GM12878 (cell line): Measurements from ENCODE around the gene POLE4.

Experiments used
- FOXK2 ChIP-seq: fragments of 450-650 bp; IDR thresholded peaks from 2 replicates; pipeline ENCODE4 v1.6.1; 2017; ENCODE audit warnings: mild to moderate bottlenecking, moderate library complexity
- MTA3 ChIP-seq: IDR thresholded peaks from 2 replicates; pipeline ENCODE4 v1.6.1; 2012; ENCODE audit warnings: low read length, inconsistent platforms, borderline replicate concordance
- POLR2A ChIP-seq: IDR thresholded peaks from 2 replicates; pipeline ENCODE4 v1.6.1; 2011; ENCODE audit warnings: low read depth, mild to moderate bottlenecking, low read length
- POLR2AphosphoS5 ChIP-seq: IDR thresholded peaks from 2 replicates; pipeline ENCODE4 v1.6.1; 2011; ENCODE audit warnings: mild to moderate bottlenecking, low read length, inconsistent platforms
- TF ChIP-seq, protein P1 (sequence below): fragments of 150-350 bp; IDR thresholded peaks from 2 replicates; pipeline ENCODE4 v1.6.1; 2016; ENCODE audit warnings: low read depth, low read length
- TF ChIP-seq, protein P2 (sequence below), 3 experiments: IDR thresholded peaks in 2 of 3; conservative IDR thresholded peaks in 1 of 3; 2 replicates each; pipeline ENCODE4 v1.5.1; 2011; ENCODE audit warnings: low read depth in 3 of 3, low read length in 3 of 3, mild to moderate bottlenecking in 3 of 3, control low read depth in 2 of 3, moderate library complexity in 2 of 3, inconsistent platforms in 1 of 3, mixed read lengths in 1 of 3; ENCODE audit not compliant: control insufficient read depth in 2 of 3, insufficient read depth in 1 of 3; ENCODE audit errors: extremely low read depth in 1 of 3
- TF ChIP-seq, protein P3 (sequence below): fragments of 450-650 bp; IDR thresholded peaks from 2 replicates; pipeline ENCODE4 v1.6.1; 2017; ENCODE audit warnings: low read depth, mild to moderate bottlenecking, moderate library complexity

DNA sequence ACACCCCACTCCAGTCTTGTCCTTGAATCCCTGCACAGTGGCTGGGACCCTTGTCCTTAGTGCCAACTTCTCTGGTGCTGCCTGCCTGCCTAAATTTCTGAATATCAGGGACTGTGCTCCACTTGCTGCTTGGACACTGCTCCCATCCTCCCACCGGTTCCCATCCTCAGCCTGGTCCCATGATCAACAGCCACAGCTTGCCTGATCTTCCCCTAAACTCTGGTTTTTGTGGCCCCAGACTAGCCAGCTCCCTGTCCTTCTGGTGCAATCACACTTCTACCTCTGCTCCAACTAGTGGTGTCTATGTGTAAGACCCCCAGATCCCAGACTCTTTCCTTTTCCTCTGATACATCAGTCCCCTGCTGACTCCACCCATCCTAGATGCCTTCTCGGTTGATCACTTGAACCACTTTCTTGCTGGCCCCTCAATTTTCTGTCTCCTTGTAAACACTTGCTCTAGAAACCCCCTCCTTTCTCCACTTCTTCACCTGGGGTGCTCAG is 37.2 kb upstream of the POLE4 start:
- TF ChIP-seq, protein P1, sequence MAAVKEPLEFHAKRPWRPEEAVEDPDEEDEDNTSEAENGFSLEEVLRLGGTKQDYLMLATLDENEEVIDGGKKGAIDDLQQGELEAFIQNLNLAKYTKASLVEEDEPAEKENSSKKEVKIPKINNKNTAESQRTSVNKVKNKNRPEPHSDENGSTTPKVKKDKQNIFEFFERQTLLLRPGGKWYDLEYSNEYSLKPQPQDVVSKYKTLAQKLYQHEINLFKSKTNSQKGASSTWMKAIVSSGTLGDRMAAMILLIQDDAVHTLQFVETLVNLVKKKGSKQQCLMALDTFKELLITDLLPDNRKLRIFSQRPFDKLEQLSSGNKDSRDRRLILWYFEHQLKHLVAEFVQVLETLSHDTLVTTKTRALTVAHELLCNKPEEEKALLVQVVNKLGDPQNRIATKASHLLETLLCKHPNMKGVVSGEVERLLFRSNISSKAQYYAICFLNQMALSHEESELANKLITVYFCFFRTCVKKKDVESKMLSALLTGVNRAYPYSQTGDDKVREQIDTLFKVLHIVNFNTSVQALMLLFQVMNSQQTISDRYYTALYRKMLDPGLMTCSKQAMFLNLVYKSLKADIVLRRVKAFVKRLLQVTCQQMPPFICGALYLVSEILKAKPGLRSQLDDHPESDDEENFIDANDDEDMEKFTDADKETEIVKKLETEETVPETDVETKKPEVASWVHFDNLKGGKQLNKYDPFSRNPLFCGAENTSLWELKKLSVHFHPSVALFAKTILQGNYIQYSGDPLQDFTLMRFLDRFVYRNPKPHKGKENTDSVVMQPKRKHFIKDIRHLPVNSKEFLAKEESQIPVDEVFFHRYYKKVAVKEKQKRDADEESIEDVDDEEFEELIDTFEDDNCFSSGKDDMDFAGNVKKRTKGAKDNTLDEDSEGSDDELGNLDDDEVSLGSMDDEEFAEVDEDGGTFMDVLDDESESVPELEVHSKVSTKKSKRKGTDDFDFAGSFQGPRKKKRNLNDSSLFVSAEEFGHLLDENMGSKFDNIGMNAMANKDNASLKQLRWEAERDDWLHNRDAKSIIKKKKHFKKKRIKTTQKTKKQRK, result no peak
- TF ChIP-seq, protein P2, sequence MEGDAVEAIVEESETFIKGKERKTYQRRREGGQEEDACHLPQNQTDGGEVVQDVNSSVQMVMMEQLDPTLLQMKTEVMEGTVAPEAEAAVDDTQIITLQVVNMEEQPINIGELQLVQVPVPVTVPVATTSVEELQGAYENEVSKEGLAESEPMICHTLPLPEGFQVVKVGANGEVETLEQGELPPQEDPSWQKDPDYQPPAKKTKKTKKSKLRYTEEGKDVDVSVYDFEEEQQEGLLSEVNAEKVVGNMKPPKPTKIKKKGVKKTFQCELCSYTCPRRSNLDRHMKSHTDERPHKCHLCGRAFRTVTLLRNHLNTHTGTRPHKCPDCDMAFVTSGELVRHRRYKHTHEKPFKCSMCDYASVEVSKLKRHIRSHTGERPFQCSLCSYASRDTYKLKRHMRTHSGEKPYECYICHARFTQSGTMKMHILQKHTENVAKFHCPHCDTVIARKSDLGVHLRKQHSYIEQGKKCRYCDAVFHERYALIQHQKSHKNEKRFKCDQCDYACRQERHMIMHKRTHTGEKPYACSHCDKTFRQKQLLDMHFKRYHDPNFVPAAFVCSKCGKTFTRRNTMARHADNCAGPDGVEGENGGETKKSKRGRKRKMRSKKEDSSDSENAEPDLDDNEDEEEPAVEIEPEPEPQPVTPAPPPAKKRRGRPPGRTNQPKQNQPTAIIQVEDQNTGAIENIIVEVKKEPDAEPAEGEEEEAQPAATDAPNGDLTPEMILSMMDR (IDR thresholded peaks at IDR 0.05 in 2 of 3, conservative IDR thresholded peaks at IDR 0.05 in 1 of 3; ENCODE audit: control insufficient read depth in 2 of 3, extremely low read depth in 1 of 3, insufficient read depth in 1 of 3, low read depth in 3 of 3, low read length in 3 of 3), result no peak
- TF ChIP-seq POLR2AphosphoS5, result no peak
- TF ChIP-seq, protein P3, sequence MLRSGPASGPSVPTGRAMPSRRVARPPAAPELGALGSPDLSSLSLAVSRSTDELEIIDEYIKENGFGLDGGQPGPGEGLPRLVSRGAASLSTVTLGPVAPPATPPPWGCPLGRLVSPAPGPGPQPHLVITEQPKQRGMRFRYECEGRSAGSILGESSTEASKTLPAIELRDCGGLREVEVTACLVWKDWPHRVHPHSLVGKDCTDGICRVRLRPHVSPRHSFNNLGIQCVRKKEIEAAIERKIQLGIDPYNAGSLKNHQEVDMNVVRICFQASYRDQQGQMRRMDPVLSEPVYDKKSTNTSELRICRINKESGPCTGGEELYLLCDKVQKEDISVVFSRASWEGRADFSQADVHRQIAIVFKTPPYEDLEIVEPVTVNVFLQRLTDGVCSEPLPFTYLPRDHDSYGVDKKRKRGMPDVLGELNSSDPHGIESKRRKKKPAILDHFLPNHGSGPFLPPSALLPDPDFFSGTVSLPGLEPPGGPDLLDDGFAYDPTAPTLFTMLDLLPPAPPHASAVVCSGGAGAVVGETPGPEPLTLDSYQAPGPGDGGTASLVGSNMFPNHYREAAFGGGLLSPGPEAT, result no peak
- no peak for TF ChIP-seq FOXK2
- no peak for TF ChIP-seq MTA3
- TF ChIP-seq POLR2A, result no peak
